GM12891 (cell line): Measurements from ENCODE around the gene PCOLCE2. TPM values are rescaled to one million over a fixed set of nuclear protein-coding genes. Genes with fewer than 3 reads are reported as not detected.

ENCODE experiments used
- DNase-seq: peaks from one replicate; pipeline ENCODE4 v3.0.0; 2011; ENCODE audit warnings: low spot score; ENCODE audit not compliant: insufficient read length
- FAIRE-seq: peaks from 2 replicates; lab custom pipeline; 2011; peaks lifted over from hg19 to GRCh38; lab: Jason Lieb, UNC
- PAX5 ChIP-seq: IDR thresholded peaks from 2 replicates; pipeline ENCODE4 v1.6.1; 2011; ENCODE audit warnings: low read length, moderate library complexity, mild to moderate bottlenecking; ENCODE audit not compliant: insufficient read depth, severe bottlenecking
- POLR2A ChIP-seq: IDR thresholded peaks from 2 replicates; pipeline ENCODE4 v1.6.1; 2011; ENCODE audit warnings: low read depth, low read length, control low read depth
- POLR2AphosphoS5 ChIP-seq: IDR thresholded peaks from 2 replicates; pipeline ENCODE4 v1.6.1; 2011; ENCODE audit warnings: low read depth, low read length, control low read depth
- POU2F2 ChIP-seq: IDR thresholded peaks from 2 replicates; pipeline ENCODE4 v1.6.1; 2011; ENCODE audit warnings: low read depth, mild to moderate bottlenecking, control low read depth, low read length, moderate library complexity
- SPI1 ChIP-seq: IDR thresholded peaks from 2 replicates; pipeline ENCODE4 v1.6.1; 2011; ENCODE audit warnings: low read depth, low read length, control low read depth
- TAF1 ChIP-seq: IDR thresholded peaks from 2 replicates; pipeline ENCODE4 v1.6.1; 2011; ENCODE audit warnings: low read depth, low read length, control low read depth
- polyA plus RNA-seq: library from polyadenylated mRNA; unstranded; fragments of >200 nt; gene quantifications from one replicate; pipeline ENCODE4 v1.2.1, GENCODE V29; 2012; ENCODE audit warnings: low read depth, missing spikeins, inconsistent platforms; ENCODE audit not compliant: missing spikeins

The PCOLCE2 gene, protein sequence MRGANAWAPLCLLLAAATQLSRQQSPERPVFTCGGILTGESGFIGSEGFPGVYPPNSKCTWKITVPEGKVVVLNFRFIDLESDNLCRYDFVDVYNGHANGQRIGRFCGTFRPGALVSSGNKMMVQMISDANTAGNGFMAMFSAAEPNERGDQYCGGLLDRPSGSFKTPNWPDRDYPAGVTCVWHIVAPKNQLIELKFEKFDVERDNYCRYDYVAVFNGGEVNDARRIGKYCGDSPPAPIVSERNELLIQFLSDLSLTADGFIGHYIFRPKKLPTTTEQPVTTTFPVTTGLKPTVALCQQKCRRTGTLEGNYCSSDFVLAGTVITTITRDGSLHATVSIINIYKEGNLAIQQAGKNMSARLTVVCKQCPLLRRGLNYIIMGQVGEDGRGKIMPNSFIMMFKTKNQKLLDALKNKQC
- polyA plus RNA-seq = 0.22 TPM

DNA sequence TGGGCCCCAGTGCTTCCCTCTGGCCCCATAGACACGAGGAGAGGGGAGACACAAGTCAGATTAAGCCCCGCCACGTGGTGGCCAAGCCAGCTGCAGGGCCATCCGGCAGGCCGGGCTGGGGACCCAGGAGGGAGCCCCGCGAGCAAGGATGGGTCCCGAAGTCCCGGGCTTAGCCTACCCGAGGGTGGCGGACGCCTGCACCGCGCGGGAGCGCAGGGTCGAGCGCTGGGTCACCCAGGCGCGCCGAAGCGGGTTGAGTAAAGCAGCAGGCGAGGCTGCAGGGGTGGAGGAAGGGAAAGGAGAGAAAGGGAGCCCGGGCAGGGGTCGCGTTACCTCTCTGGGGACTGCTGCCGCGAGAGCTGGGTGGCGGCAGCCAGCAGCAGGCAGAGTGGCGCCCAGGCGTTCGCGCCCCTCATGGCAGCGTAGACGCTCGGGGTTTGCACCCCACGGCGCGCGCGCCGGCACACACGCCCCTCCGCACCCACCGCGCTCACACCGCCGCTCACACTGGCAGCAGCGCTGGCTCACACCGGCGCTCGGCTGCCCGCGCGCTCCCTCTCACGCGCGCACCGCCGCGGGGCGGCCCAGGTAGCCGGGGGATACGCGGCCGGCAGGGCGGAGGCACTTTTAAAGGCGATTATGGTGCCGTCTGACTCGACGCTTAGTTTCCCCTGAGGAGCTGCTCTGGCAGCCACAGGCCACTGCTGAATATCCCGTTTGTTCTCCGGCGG lies at the start of gene PCOLCE2:
Gene PCOLCE2 (minus strand): TSS at position 603 of the 731 bp plus-strand sequence. CDS start 187 bp downstream, at position 416.
- DNase-seq = peak; percentile 40
- TF ChIP-seq POLR2A = no peak
- TF ChIP-seq PAX5 = no peak
- TF ChIP-seq SPI1 = no peak
- TF ChIP-seq TAF1 = no peak
- TF ChIP-seq POU2F2 = no peak
- no peak for TF ChIP-seq POLR2AphosphoS5
- no peak for FAIRE-seq

DNA sequence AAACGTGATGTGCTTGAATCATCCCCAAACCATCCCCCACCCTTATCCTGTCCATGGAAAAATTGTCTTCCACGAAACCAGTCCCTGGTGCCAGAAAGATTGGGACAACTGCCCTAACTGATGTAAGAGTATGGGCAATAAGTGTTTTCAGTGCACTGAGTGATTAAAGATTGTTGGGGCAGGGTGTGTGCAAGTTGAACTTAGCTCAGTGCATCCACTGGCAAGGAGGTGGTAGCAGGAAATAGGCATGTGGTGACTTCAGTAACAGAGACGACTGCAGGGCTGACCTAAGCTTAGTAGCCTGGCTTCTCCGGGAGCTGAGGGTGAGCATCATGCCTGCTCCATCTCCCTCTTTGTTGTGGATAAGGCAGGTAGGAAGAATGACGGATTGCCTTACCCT lies 47.1 kb upstream of the PCOLCE2 start:
- TF ChIP-seq PAX5 (no peak), TAF1 (no peak), POLR2AphosphoS5 (no peak), POU2F2 (no peak), POLR2A (no peak), SPI1 (no peak)
- no peak for DNase-seq
- no peak for FAIRE-seq

DNA sequence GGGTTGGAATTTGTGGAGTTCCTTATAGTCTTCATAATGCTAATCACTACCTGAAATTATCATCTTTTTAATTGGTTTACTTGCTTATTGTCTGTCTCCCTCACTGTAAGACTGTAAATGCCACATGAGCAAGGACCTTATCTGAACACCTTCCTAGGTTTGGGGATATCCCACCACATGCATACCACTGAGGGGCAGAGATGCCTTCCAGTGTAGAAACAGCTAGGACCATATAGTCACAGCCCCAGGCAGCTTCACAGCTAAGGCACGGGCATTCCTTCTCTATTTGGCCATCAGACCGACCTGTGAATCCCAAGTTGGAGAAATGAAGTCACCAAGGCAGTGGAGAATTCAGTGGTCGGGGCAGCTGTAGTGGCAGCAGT lies 46.0 kb upstream of the PCOLCE2 start:
- DNase-seq (no peak), FAIRE-seq (no peak)
- no peak for TF ChIP-seq PAX5
- no peak for TF ChIP-seq POLR2A
- no peak for TF ChIP-seq POU2F2
- TF ChIP-seq POLR2AphosphoS5 = no peak
- no peak for TF ChIP-seq SPI1
- TF ChIP-seq TAF1 = no peak

DNA sequence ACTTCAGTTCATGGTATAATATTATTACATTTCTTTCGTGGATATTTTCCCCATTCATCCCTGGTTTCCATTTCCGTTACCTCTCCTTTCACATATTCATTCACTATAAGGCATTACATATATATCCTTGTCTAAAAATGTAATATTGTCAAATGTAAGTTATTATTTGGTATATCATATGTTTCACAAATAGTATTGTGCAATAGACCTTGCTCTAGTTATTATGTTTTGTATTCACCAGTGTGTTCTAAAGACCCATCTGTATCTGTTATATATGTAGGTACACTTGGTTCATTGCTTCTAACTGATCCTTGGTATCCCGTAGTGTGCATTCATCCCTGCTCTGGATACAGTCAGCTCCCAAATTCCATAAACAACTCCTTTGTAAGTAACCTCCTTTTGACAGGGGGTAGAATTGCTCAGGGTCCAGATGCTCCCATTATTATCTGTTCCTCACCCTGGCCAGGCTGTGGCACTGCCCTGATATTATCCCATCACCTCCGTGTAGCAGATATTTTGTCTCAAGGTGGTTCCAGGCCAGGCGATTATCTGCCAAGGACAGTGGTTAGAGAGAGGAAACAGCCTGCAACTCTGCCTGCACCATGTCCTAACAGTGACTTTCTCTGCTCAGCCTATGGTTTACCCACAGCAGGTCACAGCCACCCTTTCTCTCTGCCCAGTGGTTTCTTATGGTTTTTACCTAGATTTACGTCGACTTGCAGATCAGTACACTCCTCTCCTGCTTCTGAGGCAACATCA lies 45.4 kb upstream of the PCOLCE2 start:
- no peak for FAIRE-seq
- DNase-seq = no peak
- TF ChIP-seq PAX5 (no peak), POU2F2 (no peak), POLR2A (no peak), POLR2AphosphoS5 (no peak), SPI1 (no peak), TAF1 (no peak)

- DNase-seq = peak; percentile 17
- TF ChIP-seq SPI1 (no peak), POLR2AphosphoS5 (no peak), PAX5 (no peak), POLR2A (no peak), TAF1 (no peak), POU2F2 (no peak)
- no peak for FAIRE-seq
Measured at GRCh38 chr3:142931222-142931621, 42.3 kb upstream of the PCOLCE2 start.

GRCh38 chr3:142930463-142930862 lies 41.6 kb upstream of the PCOLCE2 start:
- TF ChIP-seq POU2F2 = no peak
- TF ChIP-seq POLR2AphosphoS5 = no peak
- TF ChIP-seq POLR2A = no peak
- TF ChIP-seq SPI1 = no peak
- TF ChIP-seq PAX5 = no peak
- TF ChIP-seq TAF1 = no peak
- no peak for DNase-seq
- FAIRE-seq = no peak

DNA sequence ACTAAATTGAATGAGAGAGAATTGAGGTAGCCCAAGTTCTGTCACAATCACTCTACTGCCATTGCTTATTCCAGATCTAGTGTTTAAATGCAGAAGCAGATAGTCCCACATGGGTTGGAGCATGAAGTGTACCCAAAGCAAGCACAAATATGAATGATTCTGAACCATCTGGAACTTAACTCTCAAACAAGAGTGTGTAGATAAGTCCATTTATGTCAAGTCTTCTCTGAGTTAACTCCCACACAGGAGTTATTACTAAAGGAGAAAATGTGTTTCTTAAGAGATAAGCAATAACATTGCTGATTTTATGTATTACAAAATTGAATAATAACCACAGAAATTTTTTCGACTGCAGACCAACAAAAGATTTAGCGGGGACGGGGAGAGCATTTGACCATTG lies 41.0 kb upstream of the PCOLCE2 start:
- TF ChIP-seq PAX5 (no peak), POU2F2 (no peak), TAF1 (no peak), SPI1 (no peak), POLR2AphosphoS5 (no peak), POLR2A (no peak)
- no peak for FAIRE-seq
- no peak for DNase-seq

DNA sequence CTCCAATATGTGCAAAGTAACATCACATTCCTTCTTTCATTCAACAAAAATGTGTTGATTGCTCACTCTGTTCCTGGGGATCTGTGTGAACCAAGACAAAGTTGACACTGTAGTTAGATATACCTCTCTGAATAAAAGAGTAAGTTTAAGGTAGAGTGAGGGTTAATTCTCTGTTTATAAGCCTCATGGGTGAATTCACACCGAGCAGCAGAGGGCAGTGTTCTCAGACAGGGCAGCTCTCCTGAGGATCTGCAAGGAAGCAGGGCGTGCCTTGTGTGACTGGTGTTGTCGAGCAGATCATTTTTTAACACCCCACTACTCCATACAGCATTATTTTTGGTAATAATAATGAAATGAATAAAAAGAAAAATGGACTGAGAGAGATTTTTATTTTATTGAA lies 40.2 kb upstream of the PCOLCE2 start:
- TF ChIP-seq PAX5 = no peak
- TF ChIP-seq POLR2AphosphoS5 = no peak
- no peak for TF ChIP-seq POLR2A
- TF ChIP-seq SPI1 = no peak
- TF ChIP-seq POU2F2 = no peak
- TF ChIP-seq TAF1 = no peak
- FAIRE-seq = peak; percentile 89
- DNase-seq = no peak

- FAIRE-seq (no peak), DNase-seq (no peak)
- TF ChIP-seq POLR2A = no peak
- no peak for TF ChIP-seq POLR2AphosphoS5
- TF ChIP-seq PAX5 = no peak
- no peak for TF ChIP-seq SPI1
- no peak for TF ChIP-seq TAF1
- no peak for TF ChIP-seq POU2F2
Measured at GRCh38 chr3:142926368-142926944, 37.6 kb upstream of the PCOLCE2 start.
